HFF-Myc (cell line): ENCODE results near the gene PVALEF.
A peak's percentile ranks its signal among the peaks of the same experiment; 100 is the strongest.

Source experiments
- DNase-seq: peaks from one replicate; pipeline ENCODE4 v3.0.0-alpha.2; 2011; ENCODE audit warnings: low read depth; ENCODE audit errors: extremely low read depth
- H3K4me3 ChIP-seq: replicated peaks from 2 replicates; pipeline ENCODE4 v1.5.1; 2011; ENCODE audit warnings: low read depth, mild to moderate bottlenecking, control low read depth, low read length
- CTCF ChIP-seq: IDR thresholded peaks from 2 replicates; pipeline ENCODE4 v1.5.1; 2012; ENCODE audit warnings: mild to moderate bottlenecking, low read depth, low read length, control low read depth; ENCODE audit errors: missing control alignments

Gene PVALEF

DNA sequence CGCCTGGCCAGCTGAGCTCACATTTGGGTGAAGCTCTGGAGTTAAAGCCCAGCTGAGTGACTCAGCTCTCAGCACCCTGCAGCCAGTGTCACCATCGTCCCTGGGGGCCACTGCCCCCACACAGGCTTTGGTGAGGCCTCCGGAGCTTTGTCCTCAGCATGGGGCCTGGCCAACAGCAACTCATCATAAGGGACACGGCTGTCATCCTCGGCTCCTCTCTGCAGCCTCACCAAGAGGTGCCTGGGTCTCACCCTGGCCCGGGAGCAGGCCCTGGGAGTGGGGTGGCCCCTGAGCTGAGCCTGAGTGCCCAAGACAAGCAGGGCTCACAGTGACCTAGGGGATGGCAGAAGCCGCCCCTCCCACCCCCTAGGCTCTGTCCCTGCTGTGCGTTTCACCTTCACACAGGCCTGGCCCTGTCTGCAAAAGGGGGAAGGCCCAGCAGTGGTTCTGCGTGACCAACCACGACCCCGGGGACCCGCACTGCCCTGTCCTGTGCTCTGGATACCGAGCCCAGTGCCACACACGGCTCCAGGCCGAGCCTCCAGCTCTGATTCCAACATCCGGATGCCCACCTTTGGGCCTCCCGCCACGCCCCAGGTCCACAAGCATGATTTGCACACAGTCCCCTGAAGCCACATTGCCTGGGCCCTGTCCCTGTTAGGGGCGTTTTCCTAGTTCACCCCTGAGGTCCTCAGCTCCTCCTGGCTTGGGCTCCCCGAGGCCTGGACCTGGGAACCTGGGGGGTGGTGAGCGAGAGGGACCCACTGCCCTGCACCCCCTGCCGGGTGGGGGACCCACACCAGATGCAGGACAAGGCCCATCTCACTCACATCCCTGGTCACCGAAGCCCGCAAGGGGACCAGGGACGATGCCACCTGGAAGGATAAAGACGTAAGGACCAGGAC lies 22.5 kb downstream of the PVALEF start:
- DNase-seq: no peak
- no peak for TF ChIP-seq CTCF
- no peak overlapping the region for H3K4me3 ChIP-seq

DNA sequence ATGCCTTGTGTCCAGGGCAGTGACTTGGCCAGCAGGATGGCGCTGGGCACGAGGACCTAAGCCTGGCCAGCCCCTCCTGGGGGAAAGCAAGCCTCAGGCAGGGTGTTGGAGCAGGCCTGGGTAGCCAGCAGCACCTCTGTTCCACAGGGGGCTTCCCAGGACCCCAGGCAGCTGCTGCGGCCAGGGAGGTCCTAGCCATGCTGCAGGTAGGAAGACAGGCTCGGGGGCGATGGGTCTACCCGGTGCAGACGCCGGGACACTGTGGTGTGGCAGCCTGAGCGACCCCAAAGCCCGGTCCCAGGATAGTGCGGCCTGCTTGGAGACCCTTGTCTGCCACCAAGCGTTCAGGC lies 23.2 kb downstream of the PVALEF start:
- TF ChIP-seq CTCF: no peak
- DNase-seq: no peak
- no peak overlapping the region for H3K4me3 ChIP-seq

GRCh38 chr17:81189016-81189415 lies 23.7 kb downstream of the PVALEF start:
- no peak for TF ChIP-seq CTCF
- DNase-seq: no peak
- no peak overlapping the region for H3K4me3 ChIP-seq

GRCh38 chr17:81189670-81190530 lies 24.6 kb downstream of the PVALEF start:
- DNase-seq: no peak
- peak; percentile 8 for TF ChIP-seq CTCF
- H3K4me3 ChIP-seq: no peak overlapping the region

DNA sequence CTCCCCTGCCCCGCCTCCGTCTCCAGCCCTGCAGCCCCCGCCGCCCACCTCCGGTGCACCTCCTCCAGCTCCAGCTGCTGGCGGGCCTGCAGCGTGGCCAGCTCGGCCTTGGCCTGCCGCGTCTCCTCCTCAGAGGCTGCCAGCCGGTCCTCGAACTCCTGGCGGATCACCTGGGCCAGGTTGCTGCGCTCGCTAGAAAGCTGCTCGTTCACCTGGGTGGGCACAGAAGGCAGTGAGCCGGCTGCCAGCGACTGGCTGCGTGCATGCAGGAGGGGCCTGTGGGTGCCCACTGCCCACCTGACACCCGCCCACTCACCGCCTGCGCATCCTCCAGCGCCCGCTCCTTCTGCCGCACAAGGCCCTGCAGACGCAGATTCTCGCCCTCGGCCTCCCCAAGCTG lies 25.3 kb downstream of the PVALEF start:
- DNase-seq: no peak
- H3K4me3 ChIP-seq: no peak overlapping the region
- no peak for TF ChIP-seq CTCF

DNA sequence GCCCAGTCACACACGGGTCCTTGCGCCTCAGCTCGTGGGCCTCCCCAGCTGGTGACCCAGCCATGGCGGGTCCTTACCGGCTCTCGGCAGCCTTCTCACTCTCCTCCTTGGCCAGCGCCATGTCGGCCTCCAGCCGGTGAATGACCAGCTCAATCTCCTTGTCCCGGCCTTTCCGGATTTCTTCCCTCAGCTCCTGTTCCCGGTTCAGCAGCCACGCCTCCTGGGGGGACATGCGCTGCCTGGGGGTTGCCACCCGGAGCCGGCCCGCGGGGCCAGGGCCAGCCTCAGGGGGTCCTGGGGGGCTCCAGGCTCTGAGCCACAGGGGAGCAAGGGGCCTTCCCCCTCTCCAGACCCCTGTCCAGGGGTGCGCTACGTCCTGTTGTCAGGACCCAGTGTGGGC lies 25.8 kb downstream of the PVALEF start:
- TF ChIP-seq CTCF: no peak
- no peak for DNase-seq
- no peak overlapping the region for H3K4me3 ChIP-seq
